Activated CD8-positive, alpha-beta T cell treated with anti-CD3 and anti-CD28 coated beads, Interleukin-2, amount 10 ng/mL, durations not matched to agents 7 days and 5 days (primary cell): Measurements from ENCODE around the gene NQO2. TPM values are rescaled to one million over a fixed set of nuclear protein-coding genes. Genes with fewer than 3 reads are reported as not detected.
A peak's percentile ranks its signal among the peaks of the same experiment; 100 is the strongest.
"Not testable (repeated sequence)": the region's sequence is repeated elsewhere in the genome, so short reads cannot be mapped to it uniquely, and the experiment has no call there.

Source experiments
- ATAC-seq: fragments of 150-1000 bp; cut with Tn5 transposase; one replicate; pipeline ENCODE4 v1.10.0; 2021; ENCODE audit warnings: moderate library complexity
- CTCF ChIA-PET: fragments of 350-600 bp; sonication (Branson Sonifier 250); formaldehyde crosslinking; loops from one replicate; lab custom pipeline; 2021; ENCODE audit warnings: antibody characterized with exemption; lab: Charles Lee
- POLR2A ChIA-PET: fragments of 350-600 bp; sonication (Branson Sonifier 250); formaldehyde crosslinking; loops from one replicate; lab custom pipeline; 2021; ENCODE audit warnings: antibody characterized with exemption; lab: Charles Lee
- DNase-seq: peaks from one replicate; pipeline ENCODE4 v3.0.0-alpha.2; 2020
- H3K27ac Mint-ChIP-seq: one replicate; pipeline ENCODE4 v1.8.0; 2021; ENCODE audit warnings: mild to moderate bottlenecking, mixed read lengths
- H3K27me3 Mint-ChIP-seq: one replicate; pipeline ENCODE4 v1.8.0; 2021; ENCODE audit warnings: low read depth, mixed read lengths
- H3K36me3 Mint-ChIP-seq: one replicate; pipeline ENCODE4 v1.8.0; 2021; ENCODE audit warnings: low read depth, mixed read lengths
- H3K4me1 Mint-ChIP-seq: one replicate; pipeline ENCODE4 v1.8.0; 2021; ENCODE audit warnings: low read depth, mixed read lengths
- H3K4me3 Mint-ChIP-seq: one replicate; pipeline ENCODE4 v1.8.0; 2021; ENCODE audit warnings: mild to moderate bottlenecking, mixed read lengths
- H3K9me3 Mint-ChIP-seq: one replicate; pipeline ENCODE4 v1.8.0; 2022; ENCODE audit warnings: mixed read lengths; ENCODE audit not compliant: insufficient read depth
- total RNA-seq, 2 experiments: library from RNA; stranded (reverse); gene quantifications; one replicate each; pipeline ENCODE4 v1.2.3, GENCODE V29; 2021

NQO2 gene
- total RNA-seq, 2 experiments from 2014 or later, result 21.2 to 21.4 TPM

DNA sequence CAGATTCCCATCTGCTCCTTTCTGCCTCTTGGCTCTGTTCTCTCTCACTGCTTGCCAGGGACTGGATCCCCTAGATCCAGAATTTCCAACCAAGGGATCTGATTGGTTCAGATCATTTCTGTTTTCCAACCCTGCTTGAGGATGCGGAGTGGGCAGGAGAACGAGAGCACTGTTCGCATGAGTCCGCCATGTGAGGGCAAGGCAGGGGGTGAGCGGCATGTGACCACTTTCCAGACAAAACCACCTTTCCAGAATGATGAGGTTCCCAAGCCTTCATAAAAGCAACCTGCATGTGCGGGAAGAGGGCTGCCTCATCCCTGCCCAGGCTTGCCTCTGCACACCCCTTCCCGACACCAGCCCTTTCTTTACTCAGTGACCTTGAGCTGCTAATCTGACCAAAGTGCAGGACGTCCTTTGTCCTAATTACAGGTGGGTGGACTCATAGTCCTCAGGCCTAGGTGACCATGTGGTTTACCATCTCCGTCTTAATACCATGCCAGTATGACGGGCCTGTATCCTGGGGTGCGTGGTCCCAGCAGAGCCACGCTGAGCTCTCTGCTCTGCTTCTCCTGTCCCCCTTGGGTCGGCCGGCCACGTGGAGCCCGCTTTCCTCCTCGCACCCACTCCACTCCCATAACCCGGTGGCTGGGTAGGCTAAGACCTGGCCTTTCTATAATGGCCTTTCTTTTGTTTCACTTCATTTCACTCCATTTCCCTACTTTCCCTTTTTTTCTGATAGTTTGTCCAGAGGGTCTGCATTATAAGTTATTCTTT, 14.4 kb downstream of the NQO2 start:
- Mint-ChIP-seq H3K4me3 (no peak overlapping the region), H3K4me1 (peaks cover 8% of the 10 kb centered on the region), H3K36me3 (peaks cover 67% of the 10 kb centered on the region), H3K27ac (no peak overlapping the region), H3K9me3 (peaks cover 28% of the 10 kb centered on the region), H3K27me3 (no peaks in the 10 kb centered on the region)
- CTCF ChIA-PET, result no interaction called here
- DNase-seq (no peak), ATAC-seq (no peak)
- POLR2A ChIA-PET, result interaction anchor here (1.3 to 2.9 kb wide), 2 partner anchors 12 to 15 kb away, joined by 3 to 8 read pairs; partner anchors contain the start of gene NQO2

DNA sequence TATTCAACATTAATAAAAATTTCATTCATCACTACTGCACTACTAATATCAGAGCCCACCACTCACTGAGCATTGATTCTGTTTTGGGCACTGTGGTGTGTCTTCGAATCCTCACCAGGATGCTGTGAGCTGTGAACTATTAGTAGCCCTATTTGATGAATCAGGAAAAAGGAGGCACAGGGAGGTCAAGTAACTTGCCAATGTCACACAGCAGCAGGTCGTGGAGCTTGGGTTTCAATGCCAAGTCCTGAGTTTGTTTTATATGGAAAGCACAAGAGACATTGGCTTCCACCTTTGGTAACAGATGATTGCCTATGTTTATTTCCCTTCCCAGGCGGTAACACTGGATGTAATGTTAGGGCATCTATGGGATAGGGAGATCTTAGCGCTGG, 15.0 kb downstream of the NQO2 start:
- no peak for DNase-seq
- no peak overlapping the region for H3K4me3 Mint-ChIP-seq
- peaks cover 11% of the 10 kb centered on the region for H3K4me1 Mint-ChIP-seq
- H3K27me3 Mint-ChIP-seq, result no peaks in the 10 kb centered on the region
- POLR2A ChIA-PET, result interaction anchor here (1.3 to 2.9 kb wide), 2 partner anchors 12 to 15 kb away, joined by 3 to 8 read pairs; partner anchors contain the start of gene NQO2
- no peak for ATAC-seq
- peaks cover 67% of the 10 kb centered on the region for H3K36me3 Mint-ChIP-seq
- peaks cover 28% of the 10 kb centered on the region for H3K9me3 Mint-ChIP-seq
- CTCF ChIA-PET, result interaction anchor here (1.2 kb wide), 1 partner anchor 13 kb away, joined by 4 read pairs; no protein-coding TSS in a partner anchor
- no peak overlapping the region for H3K27ac Mint-ChIP-seq

DNA sequence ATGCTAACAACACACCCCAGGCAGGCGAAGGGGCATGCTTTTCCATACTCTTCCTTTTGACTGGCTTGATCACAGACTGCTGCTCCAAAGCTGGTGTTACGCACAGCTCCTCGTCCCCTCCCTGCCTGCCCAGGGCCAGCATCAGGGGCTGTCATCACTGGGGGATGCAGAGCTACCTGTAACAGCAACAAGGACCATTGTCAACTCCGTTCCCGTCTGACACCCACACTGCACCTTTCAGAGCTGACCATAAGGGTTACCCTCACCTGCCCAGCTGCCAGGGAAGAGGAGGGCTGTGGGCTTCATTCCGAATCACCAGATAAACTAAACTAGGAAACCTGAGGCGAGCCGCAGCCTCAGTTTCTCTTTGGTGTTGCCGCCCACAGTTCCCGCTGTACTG, 15.4 kb downstream of the NQO2 start:
- ChIA-PET POLR2A (interaction anchor here (1.3 to 2.9 kb wide), 2 partner anchors 11 to 16 kb away, joined by 3 to 8 read pairs; partner anchors contain the start of gene NQO2), CTCF (interaction anchor here (1.2 kb wide), 1 partner anchor 14 kb away, joined by 4 read pairs; no protein-coding TSS in a partner anchor)
- no peak overlapping the region for H3K27ac Mint-ChIP-seq
- H3K4me3 Mint-ChIP-seq, result no peak overlapping the region
- H3K27me3 Mint-ChIP-seq, result no peaks in the 10 kb centered on the region
- DNase-seq (no peak), ATAC-seq (no peak)
- peaks cover 11% of the 10 kb centered on the region for H3K4me1 Mint-ChIP-seq
- H3K9me3 Mint-ChIP-seq, result peaks cover 24% of the 10 kb centered on the region
- peaks cover 67% of the 10 kb centered on the region for H3K36me3 Mint-ChIP-seq

DNA sequence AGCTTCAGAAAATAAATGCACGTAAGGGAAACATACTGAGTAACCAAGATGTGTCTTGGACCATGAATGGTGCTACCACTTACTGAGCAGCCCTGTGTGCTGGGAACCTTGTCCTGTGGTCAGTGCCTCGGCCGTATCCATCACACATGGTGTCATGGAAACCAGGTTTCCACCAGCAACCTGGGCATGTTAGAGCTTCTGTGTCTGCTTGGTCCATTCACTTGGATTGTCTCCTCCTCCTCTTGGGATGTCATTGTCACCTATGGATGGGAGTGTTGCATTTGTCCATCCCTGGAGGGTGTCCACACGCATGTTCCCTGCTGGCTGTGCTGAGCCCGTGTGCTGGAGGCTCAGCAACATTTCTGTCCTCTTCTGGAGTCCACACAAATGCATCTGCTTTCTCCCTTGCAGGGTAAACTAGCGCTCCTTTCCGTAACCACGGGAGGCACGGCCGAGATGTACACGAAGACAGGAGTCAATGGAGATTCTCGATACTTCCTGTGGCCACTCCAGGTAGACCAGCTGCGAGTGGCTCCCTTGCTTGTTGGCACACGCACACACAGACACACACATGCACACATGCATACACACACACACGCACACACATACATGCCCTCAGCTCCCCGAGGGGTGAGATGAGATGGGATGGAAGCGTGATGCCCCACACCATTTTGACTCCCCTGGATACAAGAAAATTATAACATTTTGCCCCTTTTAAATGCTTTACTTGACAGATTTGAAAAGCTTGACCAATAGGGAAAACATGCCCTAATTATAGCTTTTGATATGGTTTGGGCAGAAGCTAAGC, 17.0 kb downstream of the NQO2 start:
- H3K9me3 Mint-ChIP-seq, result peaks cover 9% of the 10 kb centered on the region
- H3K4me1 Mint-ChIP-seq, result peaks cover 11% of the 10 kb centered on the region
- CTCF ChIA-PET, result interaction anchor here (1.0 kb wide), 1 partner anchor 47 kb away, joined by 3 read pairs; no protein-coding TSS in a partner anchor
- no peak for ATAC-seq
- DNase-seq, result no peak
- H3K4me3 Mint-ChIP-seq, result no peak overlapping the region
- H3K27ac Mint-ChIP-seq, result no peak overlapping the region
- H3K36me3 Mint-ChIP-seq, result peaks cover 57% of the 10 kb centered on the region
- POLR2A ChIA-PET, result interaction anchor here (2.9 kb wide), 1 partner anchor 10 kb away, joined by 8 read pairs; no protein-coding TSS in a partner anchor
- H3K27me3 Mint-ChIP-seq, result no peaks in the 10 kb centered on the region

DNA sequence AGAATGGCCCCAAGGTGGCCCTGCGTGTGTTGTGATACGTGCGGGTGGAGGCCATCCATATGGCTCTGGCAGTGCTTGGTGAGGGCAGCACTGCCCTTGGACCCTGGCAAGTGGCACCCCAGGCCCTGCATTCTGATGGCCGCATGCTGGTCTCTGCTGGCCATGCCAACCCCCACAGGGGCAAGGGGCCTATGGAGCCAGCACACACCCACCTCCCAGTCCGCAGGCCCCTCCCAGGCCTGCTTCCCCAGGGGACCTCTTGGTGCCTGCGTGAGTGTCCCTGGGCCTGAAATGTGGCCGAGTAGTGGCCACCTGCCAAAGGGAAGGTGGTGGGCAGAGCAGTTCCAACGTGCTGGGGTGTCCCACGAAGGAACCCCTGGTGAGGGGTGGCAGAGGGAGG, 17.6 kb downstream of the NQO2 start:
- POLR2A ChIA-PET, result no interaction called here
- DNase-seq, result no peak
- peaks cover 52% of the 10 kb centered on the region for H3K36me3 Mint-ChIP-seq

DNA sequence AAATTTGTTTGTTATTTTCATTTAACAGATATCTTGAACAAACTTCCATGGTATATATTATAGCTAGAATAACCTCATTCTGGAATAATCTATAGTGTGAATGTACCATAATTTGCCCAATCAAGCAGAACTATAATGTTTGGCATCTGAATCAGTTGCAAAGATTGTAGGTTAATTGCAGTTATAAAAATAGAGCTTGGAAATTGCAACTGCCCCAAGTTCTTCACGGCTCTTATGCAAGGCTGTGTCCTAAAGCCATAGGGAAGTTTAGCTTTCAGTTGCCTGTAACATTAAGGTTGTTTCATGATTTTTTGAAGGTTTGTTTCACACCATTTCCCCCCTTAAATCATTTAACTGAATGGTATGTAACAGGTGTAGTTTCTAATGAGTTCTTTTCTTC, 19.4 kb downstream of the NQO2 start:
- no peaks in the 10 kb centered on the region for H3K9me3 Mint-ChIP-seq
- ATAC-seq (no peak), DNase-seq (no peak)
- H3K36me3 Mint-ChIP-seq, result peaks cover 50% of the 10 kb centered on the region
- ChIA-PET CTCF (interaction anchor here (0.7 to 2.1 kb wide), 5 partner anchors 9 to 256 kb away, joined by 3 to 13 read pairs (median 3); no protein-coding TSS in a partner anchor), POLR2A (interaction anchor here (0.6 to 1.0 kb wide), 2 partner anchors 20 to 160 kb away, joined by 3 read pairs; partner anchors contain the start of gene NQO2)
- peaks cover 19% of the 10 kb centered on the region for H3K4me1 Mint-ChIP-seq
- H3K27me3 Mint-ChIP-seq, result no peaks in the 10 kb centered on the region
- no peak overlapping the region for H3K4me3 Mint-ChIP-seq
- H3K27ac Mint-ChIP-seq, result no peak overlapping the region

More for the DNA sequence above, 17.6 kb downstream of the NQO2 start:
- Mint-ChIP-seq H3K27ac (no peak overlapping the region), H3K4me3 (no peak overlapping the region), H3K9me3 (peaks cover 3% of the 10 kb centered on the region), H3K27me3 (no peaks in the 10 kb centered on the region), H3K4me1 (peaks cover 11% of the 10 kb centered on the region)
- CTCF ChIA-PET, result interaction anchor here (1.0 kb wide), 1 partner anchor 46 kb away, joined by 3 read pairs; no protein-coding TSS in a partner anchor
- no peak for ATAC-seq

DNA sequence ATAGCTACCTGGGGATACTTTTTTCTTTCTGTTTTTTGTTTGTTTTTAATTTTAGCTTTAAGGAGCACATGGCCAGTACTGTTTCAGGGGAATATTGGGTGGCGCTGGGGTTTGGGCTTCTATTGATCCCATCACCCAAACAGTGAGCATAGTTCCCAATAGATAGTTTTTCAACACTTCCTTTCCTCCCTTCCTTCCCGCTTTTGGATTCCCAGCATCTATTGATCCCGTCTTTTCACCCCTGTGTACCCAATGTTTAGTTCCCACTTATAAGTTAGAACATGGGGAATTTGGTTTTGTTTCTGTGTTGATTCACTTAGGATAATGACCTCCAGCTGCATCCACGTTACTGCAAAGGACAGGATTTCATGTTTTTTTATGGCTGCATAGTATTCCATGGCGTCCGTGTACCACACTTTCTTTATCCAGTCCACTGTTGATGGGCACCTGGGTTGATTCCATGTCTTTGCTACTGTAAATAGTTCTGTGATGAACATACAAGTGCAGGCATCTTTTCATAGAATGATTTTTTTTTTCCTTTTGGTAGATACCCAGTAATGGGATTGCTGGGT, 20.1 kb downstream of the NQO2 start:
- Mint-ChIP-seq H3K36me3 (peaks cover 48% of the 10 kb centered on the region), H3K4me3 (no peak overlapping the region), H3K4me1 (peaks cover 27% of the 10 kb centered on the region), H3K27me3 (no peaks in the 10 kb centered on the region), H3K27ac (no peak overlapping the region), H3K9me3 (no peaks in the 10 kb centered on the region)
- ATAC-seq, result no peak
- CTCF ChIA-PET, result interaction anchor here (0.6 to 2.1 kb wide), 5 partner anchors 10 to 257 kb away, joined by 3 to 13 read pairs (median 3); no protein-coding TSS in a partner anchor
- DNase-seq, result no peak
- POLR2A ChIA-PET, result interaction anchor here (0.7 to 1.0 kb wide), 2 partner anchors 20 to 30 kb away, joined by 3 read pairs; partner anchors contain the start of gene NQO2

DNA sequence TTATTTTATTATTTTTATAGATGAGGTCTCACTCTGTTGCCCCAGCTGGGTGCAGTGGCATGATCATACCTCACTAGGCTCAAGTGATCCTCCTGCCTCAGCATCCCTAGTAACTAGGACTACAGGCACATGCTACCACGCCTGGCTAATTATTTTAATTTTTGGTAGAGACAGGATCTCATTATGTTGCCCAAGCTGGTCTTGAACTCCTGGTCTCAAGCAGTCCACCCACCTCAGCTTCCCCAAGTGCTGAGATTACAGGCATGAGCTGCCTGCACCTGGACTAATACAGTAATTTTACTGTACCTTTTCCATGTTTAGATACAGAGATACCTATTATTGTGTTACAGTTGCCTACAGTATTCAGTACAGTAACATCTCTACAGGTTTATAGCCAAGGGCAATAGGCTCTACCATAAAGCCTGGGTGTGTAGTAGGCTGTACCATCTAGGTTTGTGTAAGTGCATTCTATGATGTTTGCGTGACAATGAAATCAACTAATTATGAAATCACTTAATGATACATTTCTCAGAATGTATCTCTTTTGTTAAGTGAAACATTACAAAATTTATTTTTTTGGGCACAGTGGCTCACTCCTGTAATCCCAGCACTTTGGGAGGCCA, 21.4 kb downstream of the NQO2 start:
- H3K9me3 Mint-ChIP-seq, H3K27me3 Mint-ChIP-seq, H3K27ac Mint-ChIP-seq, ATAC-seq, DNase-seq, POLR2A ChIA-PET, H3K4me3 Mint-ChIP-seq: not testable (repeated sequence)
- CTCF ChIA-PET, result interaction anchor here (2.1 kb wide), 1 partner anchor 20 kb away, joined by 13 read pairs; no protein-coding TSS in a partner anchor
- Mint-ChIP-seq H3K4me1 (peaks cover 38% of the 10 kb centered on the region), H3K36me3 (peaks cover 43% of the 10 kb centered on the region)

DNA sequence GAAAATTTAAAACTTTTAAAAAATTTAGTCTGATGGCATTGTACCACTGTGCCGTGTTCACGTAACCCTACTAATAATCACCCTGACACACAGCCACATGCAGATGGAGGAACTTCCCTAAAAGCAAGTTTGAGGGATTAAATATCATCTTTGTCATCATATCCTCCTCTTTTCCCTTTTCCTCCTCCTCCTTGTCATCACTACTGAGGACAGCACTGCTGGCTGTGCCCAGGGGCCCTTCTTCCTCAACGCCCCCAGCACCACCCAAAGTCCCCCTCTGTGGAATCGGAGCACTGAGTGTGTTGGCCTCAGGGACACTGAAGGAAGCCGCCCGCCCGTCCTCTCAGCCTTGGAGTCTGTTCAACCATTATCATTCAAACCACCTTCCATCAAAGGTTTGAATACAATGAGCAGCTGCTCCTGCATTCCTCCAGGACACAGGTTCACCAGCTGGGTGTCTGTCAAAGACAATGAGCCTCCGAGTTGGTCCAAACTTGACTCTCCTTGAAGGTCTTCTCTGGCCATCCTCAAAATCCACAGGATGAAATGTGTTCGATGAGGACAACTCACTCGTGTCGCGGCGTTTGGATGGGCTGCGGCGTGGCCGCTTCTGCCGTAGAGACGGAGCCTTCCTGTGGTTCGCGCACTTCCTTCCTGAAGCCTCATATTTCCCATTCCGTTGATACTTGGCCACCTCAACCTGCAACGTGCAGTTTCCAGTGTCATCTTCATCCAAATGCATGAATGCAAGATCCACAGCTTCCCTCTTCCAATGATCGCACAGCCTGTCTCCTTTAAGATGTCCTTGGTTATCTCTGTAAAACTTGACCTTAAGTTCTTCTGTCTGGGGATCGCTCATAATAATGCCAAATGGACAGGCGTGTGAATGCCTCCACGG, 23.3 kb downstream of the NQO2 start:
- ChIA-PET CTCF (interaction anchor here (1.0 to 1.7 kb wide), 8 partner anchors 15 to 232 kb away, joined by 3 to 10 read pairs (median 4); partner anchors contain the start of gene NQO2), POLR2A (interaction anchor here (0.9 to 2.4 kb wide), 9 partner anchors 21 to 168 kb away, joined by 3 to 13 read pairs (median 3); partner anchors contain the start of genes NQO2 and RIPK1)
- ATAC-seq (peak; percentile 34), DNase-seq (peak; percentile 62)
- Mint-ChIP-seq H3K4me3 (peak overlapping the region; percentile 86), H3K36me3 (peaks cover 34% of the 10 kb centered on the region), H3K4me1 (peaks cover 53% of the 10 kb centered on the region), H3K27me3 (no peaks in the 10 kb centered on the region), H3K27ac (peak overlapping the region; percentile 93), H3K9me3 (no peaks in the 10 kb centered on the region)
